RCC 7860 (cell line): ENCODE results near the gene CFAP43.

Experiments
- DNase-seq: peaks from one replicate; pipeline ENCODE4 v3.0.0-alpha.2; 2015; ENCODE audit warnings: low spot score
- FAIRE-seq: peaks from 2 replicates; lab custom pipeline; 2012; peaks lifted over from hg19 to GRCh38; lab: Jason Lieb, UNC

Gene CFAP43, protein sequence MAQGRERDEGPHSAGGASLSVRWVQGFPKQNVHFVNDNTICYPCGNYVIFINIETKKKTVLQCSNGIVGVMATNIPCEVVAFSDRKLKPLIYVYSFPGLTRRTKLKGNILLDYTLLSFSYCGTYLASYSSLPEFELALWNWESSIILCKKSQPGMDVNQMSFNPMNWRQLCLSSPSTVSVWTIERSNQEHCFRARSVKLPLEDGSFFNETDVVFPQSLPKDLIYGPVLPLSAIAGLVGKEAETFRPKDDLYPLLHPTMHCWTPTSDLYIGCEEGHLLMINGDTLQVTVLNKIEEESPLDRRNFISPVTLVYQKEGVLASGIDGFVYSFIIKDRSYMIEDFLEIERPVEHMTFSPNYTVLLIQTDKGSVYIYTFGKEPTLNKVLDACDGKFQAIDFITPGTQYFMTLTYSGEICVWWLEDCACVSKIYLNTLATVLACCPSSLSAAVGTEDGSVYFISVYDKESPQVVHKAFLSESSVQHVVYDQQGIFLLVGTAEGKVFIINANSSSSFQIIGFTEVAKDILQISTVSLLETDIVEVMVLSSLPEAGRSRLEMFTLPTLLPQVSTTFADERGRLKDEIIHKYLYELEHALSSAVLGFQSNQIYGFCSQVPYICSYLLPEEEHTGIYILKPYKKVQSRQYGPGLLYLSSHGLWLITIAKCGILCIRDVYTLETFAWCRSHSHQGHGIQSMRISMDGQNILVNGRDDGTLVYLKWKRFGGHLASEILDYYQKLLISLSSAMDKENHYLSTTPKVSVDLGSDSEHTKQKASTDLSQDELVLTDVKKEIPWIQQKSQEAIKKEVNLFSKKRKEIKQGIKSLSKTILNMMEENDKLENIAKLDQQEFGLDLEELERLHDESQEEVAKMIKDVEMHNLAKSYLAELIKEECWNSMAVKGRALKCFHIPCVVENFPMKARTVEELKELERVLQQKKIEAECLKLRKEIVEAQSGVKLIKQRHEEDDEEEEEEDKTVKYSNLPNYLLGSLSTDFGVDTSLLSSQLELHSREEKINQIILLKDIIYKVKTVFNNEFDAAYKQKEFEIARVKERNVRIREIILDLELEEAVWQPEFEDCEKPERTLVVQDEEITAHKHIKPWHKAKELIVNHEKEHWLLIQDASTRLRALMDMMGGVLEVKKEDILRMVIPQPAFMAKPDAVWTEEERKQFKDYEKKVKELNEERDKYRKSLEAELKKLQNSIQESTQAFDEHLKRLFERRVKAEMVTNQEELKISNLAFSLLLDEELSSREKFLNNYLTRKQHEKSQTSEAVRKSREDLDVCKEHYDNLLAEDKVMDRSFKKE (N-terminal part only)

DNA sequence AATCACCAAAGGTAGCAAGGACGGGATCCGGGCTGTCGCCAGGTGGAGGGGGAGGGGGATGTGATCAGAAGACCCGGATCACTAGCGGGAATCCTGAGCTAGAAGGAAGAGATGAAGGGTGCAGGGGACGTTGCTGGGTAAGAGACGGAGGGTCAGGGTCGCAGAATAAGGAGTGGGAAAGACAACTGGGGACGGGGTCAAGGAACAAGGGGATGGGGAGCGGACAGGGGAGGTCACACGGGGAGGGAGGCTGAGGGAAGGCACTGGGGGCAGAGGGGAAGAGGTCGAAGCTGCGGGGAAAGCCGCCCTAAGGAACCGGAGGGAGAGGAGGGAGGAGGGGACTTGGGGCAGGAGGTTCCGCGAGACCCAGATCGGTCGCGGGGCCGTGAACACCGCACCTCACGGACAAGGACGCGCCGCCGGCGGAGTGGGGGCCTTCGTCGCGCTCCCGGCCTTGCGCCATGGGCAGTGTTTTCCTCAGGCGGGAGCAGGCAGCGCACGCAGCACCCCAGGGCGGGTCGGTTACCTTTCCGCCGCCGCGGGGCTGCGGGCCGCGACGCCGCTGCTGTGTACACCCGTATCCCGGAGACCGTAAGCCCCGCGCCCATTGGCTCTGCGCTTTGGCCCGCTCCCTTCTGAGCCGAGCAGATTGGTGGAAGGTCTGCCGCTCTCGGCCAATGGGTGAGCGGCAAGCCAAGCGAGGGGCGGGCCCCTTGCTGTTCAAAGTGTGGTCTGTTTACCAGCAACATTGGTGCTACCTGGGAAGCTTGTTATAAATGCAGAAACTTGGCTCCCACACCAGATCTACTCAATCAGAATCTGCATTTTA, at the start of gene CFAP43:
Gene CFAP43 (minus strand): TSS at position 581 of the 829 bp plus-strand sequence. CDS start 118 bp downstream, at position 463.
- peak; percentile 90 for FAIRE-seq

DNA sequence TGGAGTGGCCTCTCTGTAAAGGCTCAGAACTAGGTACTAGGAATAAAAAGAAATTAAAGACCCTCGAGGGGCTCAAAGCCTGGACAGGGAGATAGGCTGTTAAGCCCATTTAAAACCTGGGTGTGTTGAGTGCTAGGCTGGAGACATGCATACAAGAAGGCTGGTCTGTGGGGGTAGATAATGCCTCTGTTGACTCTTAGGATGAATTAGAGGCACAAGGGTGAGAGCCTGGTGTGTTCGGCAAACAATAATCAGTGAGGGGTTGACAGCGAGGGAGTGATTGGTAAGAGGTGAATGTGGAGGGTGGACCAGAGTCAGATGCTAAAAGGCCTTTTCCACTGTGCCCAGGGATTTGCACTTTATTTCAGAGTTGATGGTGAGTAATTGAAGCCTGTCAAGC, 49.5 kb upstream of the CFAP43 start:
- no peak for DNase-seq

More for the DNA sequence above, at the start of gene CFAP43:
- peak; percentile 93 for DNase-seq

GRCh38 chr10:104279550-104280259, 47.5 kb upstream of the CFAP43 start:
- FAIRE-seq (no peak), DNase-seq (no peak)

More for the DNA sequence above, 49.5 kb upstream of the CFAP43 start:
- FAIRE-seq, result no peak

DNA sequence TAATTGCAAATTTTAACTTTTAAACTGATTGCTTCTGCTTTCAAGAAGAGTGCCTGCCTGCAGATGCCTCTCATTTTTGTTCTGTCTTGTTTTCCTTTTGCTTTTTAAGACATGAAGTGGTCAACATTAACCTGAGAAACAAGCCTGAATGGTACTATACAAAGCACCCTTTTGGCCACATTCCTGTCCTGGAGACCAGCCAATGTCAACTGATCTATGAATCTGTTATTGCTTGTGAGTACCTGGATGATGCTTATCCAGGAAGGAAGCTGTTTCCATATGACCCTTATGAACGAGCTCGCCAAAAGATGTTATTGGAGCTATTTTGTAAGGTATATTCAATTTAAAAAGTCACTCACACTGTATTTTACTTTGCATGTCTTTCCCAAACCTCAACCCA, 45.6 kb upstream of the CFAP43 start:
- no peak for FAIRE-seq

DNA sequence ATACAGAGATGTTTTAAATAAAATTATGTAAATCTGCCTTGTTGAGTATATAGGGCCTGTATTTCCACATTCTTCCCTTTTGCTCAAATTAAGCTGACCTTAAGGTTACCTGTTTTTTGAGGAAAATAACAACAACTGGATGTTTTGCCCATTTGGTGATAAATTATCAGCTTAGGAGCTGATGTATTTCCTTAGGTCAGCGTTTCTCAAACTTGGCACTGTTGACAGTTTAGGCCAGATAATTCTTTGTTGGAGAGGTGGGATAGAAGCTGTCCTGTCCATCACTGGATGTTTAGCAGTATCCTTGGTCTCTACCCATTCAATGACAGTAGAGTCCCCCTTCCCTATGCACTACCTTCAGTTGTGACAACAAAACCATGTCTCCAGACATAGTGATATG, 44.0 kb upstream of the CFAP43 start:
- no peak for FAIRE-seq
- no peak for DNase-seq

More for the DNA sequence above, 45.6 kb upstream of the CFAP43 start:
- DNase-seq, result no peak

DNA sequence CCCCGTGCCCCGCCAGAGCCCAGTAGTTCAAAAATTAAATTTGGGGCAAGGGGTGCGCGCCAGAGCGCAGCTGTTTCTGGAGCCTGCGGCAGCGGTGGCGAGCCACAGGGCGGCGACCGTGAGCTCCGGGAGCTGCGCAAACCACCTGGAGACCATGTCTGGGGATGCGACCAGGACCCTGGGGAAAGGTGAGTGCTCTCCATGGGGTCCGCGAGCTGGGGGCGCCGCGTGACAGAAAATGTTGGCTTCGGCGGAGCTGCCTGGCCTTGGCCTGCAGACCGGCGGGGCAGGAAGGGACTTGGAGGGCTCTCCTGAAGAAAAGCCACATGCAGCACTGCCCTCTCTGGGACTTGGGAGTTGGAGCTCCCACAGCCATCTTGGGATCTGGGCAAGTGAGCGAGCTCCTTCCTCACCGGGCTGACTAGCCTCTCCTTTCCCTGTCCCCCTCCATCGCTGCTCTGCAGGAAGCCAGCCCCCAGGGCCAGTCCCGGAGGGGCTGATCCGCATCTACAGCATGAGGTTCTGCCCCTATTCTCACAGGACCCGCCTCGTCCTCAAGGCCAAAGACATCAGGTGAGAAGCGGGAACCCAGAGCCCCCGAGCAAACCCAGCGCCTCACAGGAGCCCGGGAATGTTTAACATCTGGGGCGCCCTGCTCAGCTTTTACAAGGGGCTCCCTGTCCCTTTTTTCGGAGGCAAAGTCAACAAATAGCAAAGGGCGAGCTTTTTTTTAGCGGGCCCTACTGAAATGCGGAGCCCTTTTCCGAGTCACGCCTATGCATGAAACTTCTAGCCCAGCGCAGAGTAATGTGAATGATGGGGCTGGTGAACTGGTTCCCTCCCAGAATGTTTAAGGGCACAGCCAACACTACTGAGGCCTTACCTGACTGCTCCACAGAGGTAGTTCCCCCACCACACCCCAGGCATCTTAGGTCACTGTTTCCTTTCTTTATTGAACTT, 42.9 kb upstream of the CFAP43 start:
- no peak for DNase-seq
- no peak for FAIRE-seq

- no peak for DNase-seq
- FAIRE-seq, result no peak
These were observed 41.9 kb upstream of the CFAP43 start for GRCh38 chr10:104273899-104274575.

GRCh38 chr10:104273286-104273685, 41.1 kb upstream of the CFAP43 start:
- DNase-seq (no peak), FAIRE-seq (no peak)

DNA sequence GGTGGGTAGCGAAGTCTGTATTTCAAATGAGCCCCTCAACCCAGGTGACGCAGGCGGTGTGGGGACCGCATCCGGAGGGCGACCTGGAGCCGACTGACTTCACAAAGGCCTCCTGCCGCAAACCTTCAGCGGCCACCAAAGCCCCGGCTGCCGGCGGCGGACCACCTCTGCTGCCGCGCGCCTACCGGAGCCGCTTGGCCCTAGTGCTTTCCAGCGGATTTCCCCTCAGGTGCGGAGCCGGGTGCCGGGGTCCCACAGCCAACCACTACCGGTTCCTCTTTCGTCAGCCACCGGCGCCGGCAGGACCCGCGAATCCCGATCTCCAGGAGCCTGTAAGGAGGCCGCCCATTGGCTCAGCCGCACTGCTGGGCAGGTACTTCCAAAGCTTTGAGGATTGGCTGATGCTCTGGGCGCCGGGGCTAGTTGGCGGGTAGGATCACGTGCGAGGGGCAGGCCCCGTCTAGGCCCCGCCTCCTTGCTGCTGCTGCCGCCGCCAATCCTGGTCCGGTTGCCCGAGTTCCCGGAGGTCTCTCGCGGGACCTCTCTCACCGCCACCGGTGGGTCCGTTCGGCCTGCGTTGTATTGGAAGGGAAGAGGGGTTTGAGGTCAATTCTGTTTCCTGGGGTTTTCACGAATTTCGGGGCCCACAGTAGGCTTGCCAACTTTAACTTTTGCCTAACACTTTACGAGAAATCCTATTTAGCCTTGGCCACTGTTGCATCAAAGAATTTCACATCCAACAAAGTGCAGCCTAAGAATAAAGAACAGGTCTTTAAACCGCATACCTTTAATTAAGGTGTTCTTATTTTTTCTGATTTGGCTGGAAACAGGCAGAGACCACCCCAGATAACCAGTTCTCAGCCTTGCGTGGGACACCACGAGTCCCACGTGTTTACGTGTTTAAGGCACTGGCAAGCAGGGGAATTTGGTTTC, 36.8 kb upstream of the CFAP43 start, which contains the start of gene GSTO2:
Gene GSTO2 (plus strand): TSS at position 472 of the 933 bp plus-strand sequence. CDS start 5,732 bp downstream, outside the sequence.
- peak; percentile 91 for FAIRE-seq
- DNase-seq, result peak; percentile 99

GRCh38 chr10:104268405-104268712, 36.2 kb upstream of the CFAP43 start:
- no peak for FAIRE-seq
- DNase-seq, result no peak

DNA sequence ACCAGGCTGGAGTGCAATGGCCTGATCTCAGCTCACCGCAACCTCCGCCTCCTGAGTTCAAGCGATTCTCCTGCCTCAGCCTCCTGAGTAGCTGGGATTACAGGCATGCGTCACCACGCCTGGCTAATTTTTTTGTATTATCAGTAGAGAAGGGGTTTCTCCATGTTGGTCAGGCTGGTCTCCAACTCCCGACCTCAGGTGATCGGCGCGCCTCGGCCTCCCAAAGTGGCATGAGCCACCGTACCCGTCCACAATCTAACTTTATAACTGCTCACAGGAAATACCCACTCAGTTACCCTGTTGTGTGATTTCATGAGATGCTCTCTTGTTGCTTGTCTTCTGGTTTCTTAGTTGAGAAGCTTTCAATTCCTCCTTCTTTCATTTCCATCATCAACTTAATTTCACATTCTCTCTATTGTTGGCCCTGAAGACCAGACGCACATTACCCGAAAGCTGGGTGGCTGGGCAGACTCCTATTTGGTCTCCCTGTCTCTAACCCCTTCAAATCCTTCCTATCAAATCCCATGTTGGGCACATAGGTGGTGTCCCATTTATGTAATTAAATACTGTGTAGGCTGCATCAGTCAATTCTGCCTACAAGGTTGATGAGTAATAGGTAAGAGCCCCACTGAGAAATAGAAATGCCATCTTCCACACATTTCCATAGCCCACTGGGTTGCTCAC, 35.7 kb upstream of the CFAP43 start:
- no peak for DNase-seq
- FAIRE-seq, result no peak

DNA sequence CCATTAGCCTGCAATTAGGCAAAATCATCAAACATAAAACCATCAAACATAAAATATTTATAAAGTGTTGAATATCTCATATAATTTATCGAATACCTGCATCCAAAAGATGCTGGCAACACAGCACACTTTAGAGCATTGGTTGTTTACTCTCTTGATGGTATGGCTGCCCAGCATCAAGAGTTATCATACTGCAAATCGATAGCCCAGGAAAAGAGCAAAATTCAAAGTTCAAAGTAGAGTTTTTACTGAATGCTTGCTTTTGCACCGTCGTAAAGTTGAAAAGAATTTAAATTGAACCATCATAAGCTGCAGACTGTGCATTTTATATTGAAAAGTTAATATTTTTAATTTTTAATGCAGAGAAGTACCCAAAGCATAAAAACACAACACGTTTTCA, 32.6 kb upstream of the CFAP43 start:
- FAIRE-seq (no peak), DNase-seq (no peak)

GRCh38 chr10:104262055-104262454, 29.9 kb upstream of the CFAP43 start:
- no peak for FAIRE-seq
- DNase-seq, result no peak

GRCh38 chr10:104260775-104261115, 28.6 kb upstream of the CFAP43 start:
- DNase-seq, result peak; percentile 30
- FAIRE-seq, result peak; percentile 75

DNA sequence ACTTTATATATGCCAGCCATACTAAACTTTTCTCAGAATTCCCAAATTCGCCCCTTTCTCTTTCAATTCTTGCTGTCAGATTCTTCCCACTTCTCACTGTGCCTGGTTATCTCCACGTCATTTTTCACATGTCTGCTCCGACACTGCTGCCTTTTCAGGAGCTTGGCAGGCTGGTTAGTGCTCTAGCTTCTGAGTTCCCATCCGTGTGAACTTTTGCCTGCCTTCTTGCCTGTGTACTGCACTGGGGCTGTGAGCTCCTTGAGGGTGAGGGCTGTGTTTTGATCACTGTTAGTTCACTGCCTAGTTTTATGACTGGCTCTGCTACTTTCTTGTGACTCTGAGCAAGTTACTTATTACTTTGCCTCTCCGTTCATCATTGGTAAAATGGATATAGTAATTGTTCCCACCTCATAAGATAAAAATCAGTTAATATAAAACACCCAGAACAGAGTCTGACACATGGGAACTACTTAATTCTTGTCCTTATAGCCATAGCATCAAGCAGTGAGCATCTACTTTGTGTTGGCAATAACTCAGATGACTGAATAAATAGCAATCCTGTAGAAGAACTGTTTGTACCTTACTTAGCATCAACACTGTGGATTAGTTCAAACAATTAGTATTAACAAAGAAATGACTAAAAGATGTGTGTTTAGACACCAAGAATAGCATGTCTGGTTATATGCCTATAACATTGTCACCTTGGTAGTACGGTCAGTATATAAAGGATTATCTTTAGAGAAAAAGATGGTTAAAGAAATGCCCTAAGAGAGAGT, 28.0 kb upstream of the CFAP43 start:
- DNase-seq, result no peak
- no peak for FAIRE-seq
